Karpas-422 (cell line): ENCODE results near the gene CCDC85C. TPM values are rescaled to one million over a fixed set of nuclear protein-coding genes. Genes with fewer than 3 reads are reported as not detected.

Source experiments
- DNase-seq: peaks from one replicate; pipeline ENCODE4 v3.0.0-alpha.2; 2015
- H2AFZ ChIP-seq: fragments of 200-600 bp; sonication (generic); 2 replicates; pipeline ENCODE4 v1.6.1; 2014; ENCODE audit warnings: antibody characterized with exemption, low read length, mixed read lengths
- H3K27ac ChIP-seq: fragments of 200-600 bp; sonication (generic); 2 replicates; pipeline ENCODE4 v1.5.1; 2014; ENCODE audit warnings: mild to moderate bottlenecking, low read length, moderate library complexity
- H3K27me3 ChIP-seq: fragments of 200-600 bp; sonication (generic); 2 replicates; pipeline ENCODE4 v1.6.1; 2014; ENCODE audit warnings: low read length, mixed read lengths
- H3K36me3 ChIP-seq: fragments of 200-600 bp; sonication (generic); 2 replicates; pipeline ENCODE4 v1.6.1; 2014; ENCODE audit warnings: low read length, mixed read lengths; ENCODE audit not compliant: insufficient read depth
- H3K4me1 ChIP-seq: fragments of 200-600 bp; sonication (generic); 2 replicates; pipeline ENCODE4 v1.6.1; 2014; ENCODE audit warnings: mild to moderate bottlenecking, low read length, mixed read lengths
- H3K4me2 ChIP-seq: fragments of 200-600 bp; sonication (generic); 2 replicates; pipeline ENCODE4 v1.6.1; 2014; ENCODE audit warnings: low read length, low read depth, mild to moderate bottlenecking; ENCODE audit not compliant: poor library complexity, severe bottlenecking
- H3K4me3 ChIP-seq: fragments of 200-600 bp; sonication (generic); 2 replicates; pipeline ENCODE4 v1.5.1; 2014; ENCODE audit warnings: mild to moderate bottlenecking, antibody characterized with exemption, low read length, mixed read lengths
- H3K79me2 ChIP-seq: fragments of 200-600 bp; sonication (generic); 2 replicates; pipeline ENCODE4 v1.6.1; 2014; ENCODE audit warnings: mild to moderate bottlenecking, low read length, mixed read lengths
- H3K9ac ChIP-seq: fragments of 200-600 bp; sonication (generic); 2 replicates; pipeline ENCODE4 v1.6.0; 2014; ENCODE audit warnings: low read length
- H3K9me2 ChIP-seq: fragments of 200-600 bp; sonication (generic), shearing (Covaris generic); replicated peaks from 2 replicates; pipeline ENCODE4 v1.6.0; 2014; ENCODE audit warnings: mild to moderate bottlenecking, low read length, moderate library complexity; ENCODE audit not compliant: insufficient read depth
- H3K9me3 ChIP-seq: fragments of 300-700, 200-600 bp; sonication (generic); 2 replicates; pipeline ENCODE4 v1.6.1; 2014; ENCODE audit warnings: low read length, mixed read lengths
- H4K20me1 ChIP-seq: fragments of 200-600 bp; sonication (generic); 2 replicates; pipeline ENCODE4 v1.6.1; 2014; ENCODE audit warnings: mild to moderate bottlenecking, antibody characterized with exemption, low read length, low read depth; ENCODE audit not compliant: insufficient read depth
- total RNA-seq: library from RNA; depleted of rRNA; stranded (reverse); fragments of >200 nt; shearing (Covaris generic); gene quantifications from 2 replicates; pipeline ENCODE4 v1.2.3, GENCODE V29; 2014; ENCODE audit warnings: low replicate concordance

The CCDC85C gene
- total RNA-seq, 1 experiment from 2014 or later, result 18.3 TPM

- peaks cover 36% of the 10 kb centered on the region for H3K36me3 ChIP-seq
- H3K27ac ChIP-seq, result no peak overlapping the region
- no peak overlapping the region for H3K9ac ChIP-seq
- H3K9me3 ChIP-seq, result no peaks in the 10 kb centered on the region
- H3K27me3 ChIP-seq, result no peaks in the 10 kb centered on the region
- H3K4me1 ChIP-seq, result no peaks in the 10 kb centered on the region
- H4K20me1 ChIP-seq, result peaks cover 36% of the 10 kb centered on the region
- H3K4me3 ChIP-seq, result no peak overlapping the region
- no peaks in the 10 kb centered on the region for H3K79me2 ChIP-seq
- no peaks in the 10 kb centered on the region for H3K9me2 ChIP-seq
- H3K4me2 ChIP-seq, result no peak overlapping the region
- DNase-seq, result no peak
- no peak overlapping the region for H2AFZ ChIP-seq
These were observed 94.9 kb downstream of the CCDC85C start for GRCh38 chr14:99508896-99509629.

GRCh38 chr14:99507860-99508640 is 96.0 kb downstream of the CCDC85C start:
- Histone ChIP-seq H4K20me1 (peaks cover 36% of the 10 kb centered on the region), H3K27ac (no peak overlapping the region), H3K79me2 (no peaks in the 10 kb centered on the region), H3K9ac (no peak overlapping the region), H3K27me3 (no peaks in the 10 kb centered on the region), H2AFZ (no peak overlapping the region), H3K4me2 (no peak overlapping the region), H3K4me1 (no peaks in the 10 kb centered on the region), H3K36me3 (peaks cover 46% of the 10 kb centered on the region), H3K9me2 (no peaks in the 10 kb centered on the region), H3K9me3 (no peaks in the 10 kb centered on the region), H3K4me3 (no peak overlapping the region)
- DNase-seq, result no peak

- Histone ChIP-seq H3K4me2 (no peak overlapping the region), H3K4me1 (no peaks in the 10 kb centered on the region), H3K36me3 (peaks cover 63% of the 10 kb centered on the region), H3K4me3 (no peak overlapping the region), H3K9me2 (no peaks in the 10 kb centered on the region), H3K27ac (no peak overlapping the region), H3K27me3 (no peaks in the 10 kb centered on the region), H3K79me2 (no peaks in the 10 kb centered on the region; the same call in 1 of the 2 replicates), H2AFZ (no peak overlapping the region), H3K9ac (no peak overlapping the region), H3K9me3 (no peaks in the 10 kb centered on the region), H4K20me1 (peaks cover 29% of the 10 kb centered on the region)
- DNase-seq, result no peak
These were observed 97.7 kb downstream of the CCDC85C start for GRCh38 chr14:99506276-99506675.

- Histone ChIP-seq H3K4me1 (no peaks in the 10 kb centered on the region), H3K36me3 (peaks cover 75% of the 10 kb centered on the region), H2AFZ (no peak overlapping the region), H3K27me3 (no peaks in the 10 kb centered on the region), H3K9ac (no peak overlapping the region), H3K9me3 (no peaks in the 10 kb centered on the region), H3K79me2 (peaks cover 1% of the 10 kb centered on the region; the same call in 1 of the 2 replicates), H3K27ac (no peak overlapping the region), H4K20me1 (peaks cover 21% of the 10 kb centered on the region), H3K9me2 (no peaks in the 10 kb centered on the region), H3K4me2 (no peak overlapping the region), H3K4me3 (no peak overlapping the region)
- no peak for DNase-seq
These were observed 98.9 kb downstream of the CCDC85C start for GRCh38 chr14:99505089-99505488.

- Histone ChIP-seq H3K27ac (no peak overlapping the region), H3K4me2 (no peak overlapping the region), H4K20me1 (peaks cover 24% of the 10 kb centered on the region), H3K9ac (no peak overlapping the region), H3K36me3 (peaks cover 85% of the 10 kb centered on the region), H3K27me3 (no peaks in the 10 kb centered on the region), H3K9me2 (no peaks in the 10 kb centered on the region), H3K79me2 (peaks cover 9% of the 10 kb centered on the region; the same call in 1 of the 2 replicates), H3K4me3 (no peak overlapping the region), H3K4me1 (no peaks in the 10 kb centered on the region), H3K9me3 (no peaks in the 10 kb centered on the region), H2AFZ (no peak overlapping the region)
- no peak for DNase-seq
These were observed 100.1 kb downstream of the CCDC85C start for GRCh38 chr14:99503848-99504453.

GRCh38 chr14:99502989-99503421 is 101.0 kb downstream of the CCDC85C start:
- no peak overlapping the region for H3K27ac ChIP-seq
- peaks cover 18% of the 10 kb centered on the region for H3K79me2 ChIP-seq
- peaks cover 23% of the 10 kb centered on the region for H4K20me1 ChIP-seq
- H3K4me1 ChIP-seq, result no peaks in the 10 kb centered on the region
- DNase-seq, result no peak
- no peaks in the 10 kb centered on the region for H3K9me3 ChIP-seq
- H3K4me2 ChIP-seq, result no peak overlapping the region
- H2AFZ ChIP-seq, result no peak overlapping the region
- no peak overlapping the region for H3K9ac ChIP-seq
- H3K4me3 ChIP-seq, result no peak overlapping the region
- H3K27me3 ChIP-seq, result no peaks in the 10 kb centered on the region
- no peaks in the 10 kb centered on the region for H3K9me2 ChIP-seq
- H3K36me3 ChIP-seq, result peaks cover 87% of the 10 kb centered on the region

GRCh38 chr14:99497894-99498293 is 106.1 kb downstream of the CCDC85C start:
- Histone ChIP-seq H3K9me2 (no peaks in the 10 kb centered on the region), H3K36me3 (peaks cover 87% of the 10 kb centered on the region), H3K27me3 (no peaks in the 10 kb centered on the region), H3K4me1 (no peaks in the 10 kb centered on the region), H3K4me3 (no peak overlapping the region), H2AFZ (no peak overlapping the region), H3K79me2 (peaks cover 59% of the 10 kb centered on the region), H3K9me3 (no peaks in the 10 kb centered on the region), H3K9ac (no peak overlapping the region), H3K4me2 (no peak overlapping the region), H3K27ac (no peak overlapping the region), H4K20me1 (peaks cover 32% of the 10 kb centered on the region)
- DNase-seq, result no peak

GRCh38 chr14:99497341-99497740 is 106.7 kb downstream of the CCDC85C start:
- DNase-seq, result no peak
- no peak overlapping the region for H3K4me2 ChIP-seq
- no peak overlapping the region for H3K27ac ChIP-seq
- H4K20me1 ChIP-seq, result peaks cover 38% of the 10 kb centered on the region
- H2AFZ ChIP-seq, result no peak overlapping the region
- H3K4me3 ChIP-seq, result no peak overlapping the region
- H3K9ac ChIP-seq, result no peak overlapping the region
- peaks cover 65% of the 10 kb centered on the region for H3K79me2 ChIP-seq
- H3K9me3 ChIP-seq, result no peaks in the 10 kb centered on the region
- no peaks in the 10 kb centered on the region for H3K4me1 ChIP-seq
- peaks cover 87% of the 10 kb centered on the region for H3K36me3 ChIP-seq
- H3K27me3 ChIP-seq, result no peaks in the 10 kb centered on the region
- no peaks in the 10 kb centered on the region for H3K9me2 ChIP-seq
